PC-3 (cell line): ENCODE data around the gene NKAIN2.

Source experiments
- CTCF ChIP-seq: fragments of 300-600 bp; sonication (generic); conservative IDR thresholded peaks from 2 replicates; pipeline ENCODE4 v1.5.1; 2017; ENCODE audit warnings: antibody characterized with exemption, low read depth, mild to moderate bottlenecking, low read length
- EZH2phosphoT487 ChIP-seq: fragments of 300-600 bp; sonication (generic); IDR thresholded peaks from 2 replicates; pipeline ENCODE4 v1.6.1; 2018; ENCODE audit warnings: mild to moderate bottlenecking, antibody characterized with exemption, low read length, borderline replicate concordance

GRCh38 chr6:124234801-124235200 lies 431.1 kb downstream of the NKAIN2 start:
- TF ChIP-seq CTCF (no peak), EZH2phosphoT487 (no peak)
